ENCODE measurements around the gene NKAIN2. TPM values are rescaled to one million over a fixed set of nuclear protein-coding genes. Genes with fewer than 3 reads are reported as not detected.

Gene NKAIN2
- total RNA-seq, 1 donor from 2014 or later, result 0.56 TPM

GRCh38 chr6:124203812-124204167 is 400.1 kb downstream of the NKAIN2 start:
- no peak overlapping the region for H3K27ac Mint-ChIP-seq (ENCODE audit: unreplicated experiment)
- H3K9me3 Mint-ChIP-seq (ENCODE audit: unreplicated experiment), result no peaks in the 10 kb centered on the region
- DNase-seq, result no peak
- TF ChIP-seq CTCF (IDR thresholded peaks at IDR 0.05; ENCODE audit: partially characterized antibody, unreplicated experiment), result no peak
- H3K27me3 Mint-ChIP-seq (ENCODE audit: unreplicated experiment), result no peaks in the 10 kb centered on the region
- H3K4me3 Mint-ChIP-seq (ENCODE audit: unreplicated experiment), result no peak overlapping the region
- no peaks in the 10 kb centered on the region for H3K36me3 Mint-ChIP-seq (ENCODE audit: unreplicated experiment)
- H3K4me1 Mint-ChIP-seq (ENCODE audit: low read depth, unreplicated experiment), result peaks cover 9% of the 10 kb centered on the region

- no peak for TF ChIP-seq CTCF (IDR thresholded peaks at IDR 0.05; ENCODE audit: partially characterized antibody, unreplicated experiment)
- no peak for DNase-seq
- H3K4me3 Mint-ChIP-seq (ENCODE audit: unreplicated experiment), result no peak overlapping the region
- H3K27ac Mint-ChIP-seq (ENCODE audit: unreplicated experiment), result no peak overlapping the region
- H3K4me1 Mint-ChIP-seq (ENCODE audit: low read depth, unreplicated experiment), result peaks cover 3% of the 10 kb centered on the region
- H3K36me3 Mint-ChIP-seq (ENCODE audit: unreplicated experiment), result no peaks in the 10 kb centered on the region
- H3K27me3 Mint-ChIP-seq (ENCODE audit: unreplicated experiment), result no peaks in the 10 kb centered on the region
- H3K9me3 Mint-ChIP-seq (ENCODE audit: unreplicated experiment), result no peaks in the 10 kb centered on the region
Measured at GRCh38 chr6:124205921-124206320, 402.3 kb downstream of the NKAIN2 start.

- no peaks in the 10 kb centered on the region for H3K36me3 Mint-ChIP-seq (ENCODE audit: unreplicated experiment)
- H3K27me3 Mint-ChIP-seq (ENCODE audit: unreplicated experiment), result no peaks in the 10 kb centered on the region
- H3K27ac Mint-ChIP-seq (ENCODE audit: unreplicated experiment), result no peak overlapping the region
- no peak for DNase-seq
- no peak for TF ChIP-seq CTCF (IDR thresholded peaks at IDR 0.05; ENCODE audit: partially characterized antibody, unreplicated experiment)
- no peaks in the 10 kb centered on the region for H3K4me1 Mint-ChIP-seq (ENCODE audit: low read depth, unreplicated experiment)
- no peak overlapping the region for H3K4me3 Mint-ChIP-seq (ENCODE audit: unreplicated experiment)
- no peaks in the 10 kb centered on the region for H3K9me3 Mint-ChIP-seq (ENCODE audit: unreplicated experiment)
Measured at GRCh38 chr6:124223611-124224345, 420.1 kb downstream of the NKAIN2 start.

- Mint-ChIP-seq H3K36me3 (ENCODE audit: unreplicated experiment) (no peaks in the 10 kb centered on the region), H3K27ac (ENCODE audit: unreplicated experiment) (no peak overlapping the region), H3K4me1 (ENCODE audit: low read depth, unreplicated experiment) (no peaks in the 10 kb centered on the region), H3K9me3 (ENCODE audit: unreplicated experiment) (peaks cover 1% of the 10 kb centered on the region), H3K4me3 (ENCODE audit: unreplicated experiment) (no peak overlapping the region), H3K27me3 (ENCODE audit: unreplicated experiment) (no peaks in the 10 kb centered on the region)
- no peak for TF ChIP-seq CTCF (IDR thresholded peaks at IDR 0.05; ENCODE audit: partially characterized antibody, unreplicated experiment)
- DNase-seq, result no peak
Measured at GRCh38 chr6:124226396-124226795, 422.7 kb downstream of the NKAIN2 start.

GRCh38 chr6:124233221-124233620 is 429.6 kb downstream of the NKAIN2 start:
- no peak for TF ChIP-seq CTCF (IDR thresholded peaks at IDR 0.05; ENCODE audit: partially characterized antibody, unreplicated experiment)
- no peak overlapping the region for H3K27ac Mint-ChIP-seq (ENCODE audit: unreplicated experiment)
- no peaks in the 10 kb centered on the region for H3K4me1 Mint-ChIP-seq (ENCODE audit: low read depth, unreplicated experiment)
- DNase-seq, result no peak
- H3K9me3 Mint-ChIP-seq (ENCODE audit: unreplicated experiment), result peaks cover 3% of the 10 kb centered on the region
- no peak overlapping the region for H3K4me3 Mint-ChIP-seq (ENCODE audit: unreplicated experiment)
- no peaks in the 10 kb centered on the region for H3K27me3 Mint-ChIP-seq (ENCODE audit: unreplicated experiment)
- H3K36me3 Mint-ChIP-seq (ENCODE audit: unreplicated experiment), result no peaks in the 10 kb centered on the region

Measured in glutamatergic neuron (in vitro differentiated cells).